Measurements from ENCODE around the gene VHLL.
"Not testable (repeated sequence)": the region's sequence is repeated elsewhere in the genome, so short reads cannot be mapped to it uniquely, and the experiment has no call there.

Gene VHLL

GRCh38 chr1:156298852-156299357 lies at the start of gene VHLL:
TSS of gene VHLL (minus strand) at chr1:156299307. CDS start at chr1:156299189, 118 bp downstream.
- no peak for DNase-seq (ENCODE audit: low read depth in 2 of 2)

DNA sequence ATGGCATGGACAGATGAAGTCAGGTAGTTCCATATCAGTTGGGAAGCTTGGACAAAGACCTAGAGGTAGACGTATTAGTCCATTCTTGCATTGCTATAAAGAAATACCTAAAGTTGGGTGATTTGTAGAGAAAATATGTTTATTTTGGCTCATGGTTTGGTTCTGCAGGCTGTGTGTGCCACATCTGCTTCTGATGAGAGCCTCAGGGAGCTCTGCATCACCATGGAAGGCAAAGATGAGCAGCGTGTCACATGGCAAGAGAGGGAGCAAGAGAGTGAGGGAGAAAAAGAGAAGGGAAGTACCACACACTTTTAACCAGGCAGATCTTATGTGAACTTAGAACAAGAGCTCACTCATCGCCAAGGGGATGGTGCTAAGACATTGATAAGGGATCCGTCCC lies 48.2 kb upstream of the VHLL start:
- peak; percentile 69 to 71 for DNase-seq (ENCODE audit: low read depth in 2 of 2)

- DNase-seq (ENCODE audit: low read depth in 2 of 2): peak; percentile 62 to 65
Observed at GRCh38 chr1:156346636-156347035, 47.5 kb upstream of the VHLL start.

DNA sequence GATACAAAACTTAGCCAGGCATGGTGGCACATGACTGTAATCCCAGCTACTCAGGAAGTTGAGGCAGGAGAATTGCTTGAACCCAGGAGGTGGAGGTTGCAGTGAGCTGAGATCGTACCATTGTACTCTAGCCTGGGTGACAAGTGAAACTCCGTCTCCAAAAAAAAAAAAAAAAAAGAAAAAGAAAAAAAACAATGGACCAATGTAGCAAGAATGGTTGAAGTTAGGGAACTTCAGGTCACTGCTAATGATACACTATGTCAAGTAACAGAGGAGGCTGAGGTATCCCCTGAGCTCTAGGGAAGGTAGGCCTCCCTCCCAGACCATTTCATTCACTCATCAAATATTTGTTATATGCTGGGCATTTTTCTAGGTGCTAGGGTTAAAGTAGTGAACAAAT lies 46.9 kb upstream of the VHLL start:
- DNase-seq (ENCODE audit: low read depth in 2 of 2): not testable (repeated sequence)

DNA sequence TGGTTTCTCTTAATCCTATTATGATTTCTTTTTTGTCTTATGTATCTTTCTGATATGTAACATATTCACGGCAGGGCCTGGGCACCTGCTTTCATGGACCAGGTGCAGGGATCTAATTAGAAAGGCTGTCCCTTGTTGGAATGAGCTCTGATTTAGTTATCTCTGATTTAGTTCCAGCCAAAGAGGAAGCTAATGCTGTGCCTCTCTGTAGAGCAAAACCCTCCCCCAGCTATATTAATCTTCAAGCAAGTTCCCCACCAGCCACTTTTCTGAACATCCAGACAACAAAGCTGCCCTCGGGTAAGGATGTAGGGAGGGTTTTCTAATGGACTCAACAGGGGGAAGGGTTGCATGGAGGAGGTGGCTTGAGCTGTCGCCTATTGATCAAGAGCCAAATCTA lies 45.3 kb upstream of the VHLL start:
- DNase-seq (ENCODE audit: low read depth in 2 of 2): no peak

DNA sequence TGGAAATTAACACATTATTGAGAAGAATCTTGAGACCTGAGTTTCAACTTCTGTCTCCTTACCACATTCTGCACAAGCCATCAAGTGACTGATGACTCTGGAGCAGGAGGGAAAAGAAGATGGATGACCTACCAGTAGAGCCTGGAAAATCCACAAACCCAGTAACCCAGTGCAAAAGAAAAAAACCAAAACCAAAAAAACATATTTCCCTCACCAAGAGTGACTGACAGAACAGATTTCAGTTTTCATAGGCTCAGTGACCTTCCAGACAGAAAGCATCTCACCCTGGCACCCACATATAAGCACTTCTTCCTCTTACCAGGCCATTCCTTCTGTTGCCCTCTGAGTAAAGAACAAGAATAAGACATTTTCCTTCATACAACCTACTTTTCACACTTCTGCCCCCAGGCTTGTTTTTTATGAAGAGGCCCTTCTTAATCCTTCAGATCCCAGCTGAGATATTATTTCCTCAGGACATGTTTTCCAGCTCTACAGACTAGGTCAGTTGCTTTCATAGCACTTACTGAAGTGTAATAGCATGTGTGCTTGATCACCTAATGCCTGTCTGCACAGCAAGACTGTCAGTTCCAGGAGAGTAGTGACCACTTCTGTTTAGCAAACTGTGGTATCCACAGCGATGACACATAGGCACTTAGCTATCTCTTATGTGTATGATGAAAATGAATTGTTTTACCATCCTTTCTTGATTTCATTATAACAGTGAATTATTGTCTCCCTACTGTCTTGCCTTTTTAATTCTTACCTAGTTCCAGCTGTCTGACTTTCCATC lies 43.3 kb upstream of the VHLL start:
- no peak for DNase-seq (ENCODE audit: low read depth in 2 of 2)

DNA sequence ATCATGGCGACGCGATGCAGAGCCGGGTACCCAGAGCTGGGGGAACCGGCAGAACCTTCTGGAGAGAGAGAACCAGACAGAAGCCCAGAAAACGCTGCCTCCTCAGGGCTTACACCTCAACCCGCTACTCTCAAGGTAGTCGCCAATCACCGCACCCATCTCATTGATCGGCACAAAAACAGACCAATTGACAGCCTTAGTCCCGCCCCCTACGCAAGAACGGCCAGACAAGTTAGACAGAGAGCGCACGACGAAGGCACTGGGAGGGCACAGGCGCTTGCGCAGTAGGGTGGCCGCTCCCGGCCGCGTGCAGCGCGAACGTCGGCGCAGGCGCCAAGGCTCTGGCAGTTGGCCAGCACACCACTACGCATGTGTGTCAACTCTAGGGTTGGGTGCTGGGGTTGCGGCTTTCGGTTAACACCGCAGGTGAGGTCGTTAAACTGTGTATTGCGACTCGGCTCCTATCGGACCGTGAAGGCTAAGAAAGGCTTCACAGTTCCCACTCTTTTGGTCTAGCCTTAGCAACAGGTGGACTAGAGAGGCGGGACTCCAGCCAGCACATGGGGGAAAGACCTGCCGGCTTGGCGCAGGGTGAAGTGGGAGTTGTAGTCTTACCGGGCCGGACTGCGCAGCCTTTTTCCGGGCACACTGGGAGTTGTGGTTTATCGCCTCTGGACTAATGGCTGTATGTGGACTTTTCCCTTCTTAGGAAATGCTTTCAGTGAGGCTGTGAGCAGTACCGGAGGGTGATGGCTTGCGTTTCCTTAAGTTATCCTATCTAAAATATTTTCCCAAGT lies 39.3 kb upstream of the VHLL start, which contains the start of the genes CCT3 and TSACC:
Gene CCT3, minus strand, starts transcription at position 113 of the 797 bp plus-strand sequence. Its CDS starts 108 bp downstream, at position 5.
Gene TSACC, plus strand, starts transcription at position 347 of the 797 bp plus-strand sequence. CDS start 1,232 bp downstream, outside the sequence.
- peak; percentile 100 for DNase-seq (ENCODE audit: low read depth in 2 of 2)

DNA sequence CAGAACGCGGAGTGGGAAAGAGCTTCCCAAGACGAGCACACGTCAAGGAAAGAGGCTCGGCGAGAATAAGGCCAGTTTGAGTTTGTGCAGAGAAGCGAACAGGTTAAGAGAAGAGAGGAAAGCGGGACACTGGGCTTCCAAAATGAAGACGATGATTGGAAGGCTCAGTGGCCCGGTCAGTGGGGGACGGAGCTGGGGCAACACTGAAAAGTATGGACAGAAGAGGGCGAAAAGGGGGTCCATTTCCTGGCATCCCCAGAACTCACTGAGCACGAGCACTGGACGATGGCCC lies 38.7 kb upstream of the VHLL start:
- no peak for DNase-seq (ENCODE audit: low read depth in 2 of 2)

GRCh38 chr1:156337052-156337887 lies 38.2 kb upstream of the VHLL start:
- DNase-seq (ENCODE audit: low read depth in 2 of 2): no peak

DNA sequence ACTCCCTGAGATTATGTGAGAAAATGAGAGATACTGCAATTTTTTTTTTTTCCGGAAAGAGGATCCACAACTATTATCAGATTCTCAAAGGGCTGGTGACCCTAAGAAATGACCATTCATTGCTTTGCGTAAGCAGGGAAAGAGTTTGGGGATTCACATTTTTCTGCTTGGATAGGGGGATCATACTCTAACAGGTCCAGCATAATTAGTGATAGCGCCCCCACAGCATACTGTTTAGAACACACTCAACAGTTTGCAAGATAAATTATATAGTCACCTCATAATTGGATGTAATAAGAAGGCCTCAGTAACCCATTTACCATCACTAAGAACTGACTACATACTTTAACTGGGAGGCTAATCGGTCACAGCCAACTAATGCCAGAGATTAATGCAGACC lies 37.1 kb upstream of the VHLL start:
- no peak for DNase-seq (ENCODE audit: low read depth in 2 of 2)

GRCh38 chr1:156323179-156323578 lies 24.1 kb upstream of the VHLL start:
- DNase-seq (ENCODE audit: low read depth in 2 of 2): not testable (repeated sequence)

GRCh38 chr1:156320560-156320959 lies 21.5 kb upstream of the VHLL start:
- DNase-seq (ENCODE audit: low read depth in 2 of 2): no peak

DNA sequence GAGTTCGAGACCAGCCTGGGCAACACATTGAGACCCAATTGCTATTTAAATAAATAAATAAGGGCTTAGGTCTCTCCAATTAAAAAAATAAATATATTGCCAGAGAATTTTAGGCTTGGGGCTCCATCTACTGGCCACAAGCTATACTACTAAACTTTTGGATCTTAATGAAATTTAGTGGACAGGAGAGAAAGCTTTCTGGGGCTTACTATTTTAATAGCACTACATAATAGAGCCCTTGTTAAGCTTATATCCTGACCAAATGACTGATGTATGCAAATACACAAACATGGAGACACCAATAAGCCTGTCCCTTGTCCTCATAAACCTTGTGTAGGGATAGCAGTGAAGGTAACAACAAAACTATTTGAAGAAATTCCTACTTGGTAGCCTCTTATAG lies 20.6 kb upstream of the VHLL start:
- DNase-seq (ENCODE audit: low read depth in 2 of 2): no peak

DNA sequence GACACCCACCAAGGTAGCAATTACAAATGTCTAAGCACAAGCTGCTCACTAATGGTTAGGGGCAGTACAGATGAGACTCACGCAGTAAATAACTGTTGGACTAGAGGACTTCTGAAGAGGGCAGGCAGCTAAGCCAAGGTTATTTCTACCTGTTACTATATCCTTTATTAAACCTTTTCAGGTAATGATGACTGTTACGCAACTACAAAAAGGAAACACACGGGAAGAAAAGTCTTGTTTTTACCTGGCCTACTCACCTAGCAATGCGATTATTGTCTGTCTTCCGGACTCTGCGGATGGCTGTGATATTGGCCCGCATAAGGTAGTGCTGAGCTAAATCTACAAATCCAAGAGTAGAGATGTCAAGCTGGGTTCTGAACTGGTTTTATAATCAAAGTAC lies 17.8 kb upstream of the VHLL start:
- DNase-seq (ENCODE audit: low read depth in 2 of 2): no peak

GRCh38 chr1:156310962-156311361 lies 11.9 kb upstream of the VHLL start:
- no peak for DNase-seq (ENCODE audit: low read depth in 2 of 2)

DNA sequence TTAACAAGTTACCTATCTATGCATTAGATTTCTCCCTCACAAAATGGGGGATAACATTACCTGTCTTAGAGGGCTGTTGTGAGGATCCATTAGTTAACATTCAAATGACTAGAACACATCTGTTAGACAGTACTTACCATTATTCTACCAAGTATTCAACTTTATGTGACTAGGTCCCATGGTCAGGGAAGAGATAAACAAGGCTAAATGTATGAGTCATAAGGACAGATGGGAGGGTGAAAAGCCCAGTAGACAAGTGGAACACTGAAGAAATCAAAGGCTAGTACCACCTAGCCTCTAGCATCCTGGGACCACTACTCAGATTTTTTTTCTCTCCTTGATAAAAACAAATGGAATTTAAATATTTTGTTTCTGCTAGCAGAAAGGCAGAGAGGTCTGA lies 9.0 kb upstream of the VHLL start:
- DNase-seq (ENCODE audit: low read depth in 2 of 2): no peak

GRCh38 chr1:156305215-156305614 lies 6.1 kb upstream of the VHLL start:
- no peak for DNase-seq (ENCODE audit: low read depth in 2 of 2)

GRCh38 chr1:156303241-156303640 lies 4.1 kb upstream of the VHLL start:
- no peak for DNase-seq (ENCODE audit: low read depth in 2 of 2)

- peak; percentile 16 to 20 for DNase-seq (ENCODE audit: low read depth in 2 of 2)
Observed at GRCh38 chr1:156295391-156295947, 3.6 kb downstream of the VHLL start, which contains the start of gene GLMP. TSS of gene GLMP (minus strand) at chr1:156295679. CDS start at chr1:156295645, 34 bp downstream.

DNA sequence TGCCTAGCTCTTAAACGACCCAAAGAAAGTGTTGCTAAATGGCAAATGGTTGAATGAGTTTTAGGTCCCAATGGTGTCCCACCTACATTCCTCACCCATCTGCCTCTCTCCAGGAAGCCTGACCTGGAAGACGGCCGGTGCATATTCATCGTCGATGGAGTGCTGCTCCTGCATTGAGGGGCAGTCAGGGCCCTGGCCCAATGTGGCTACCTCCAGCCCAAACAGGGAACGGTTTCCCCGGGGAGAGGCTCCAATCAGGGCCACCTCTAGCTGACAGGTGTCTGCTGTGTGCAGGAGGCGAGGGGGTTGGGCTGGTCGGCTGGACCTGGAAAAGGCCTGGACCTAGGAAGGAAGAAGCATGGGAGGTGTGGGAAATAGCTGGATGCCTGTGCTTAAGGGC lies 5.2 kb downstream of the VHLL start:
- no peak for DNase-seq (ENCODE audit: low read depth in 2 of 2)

- DNase-seq (ENCODE audit: low read depth in 2 of 2): no peak
Observed at GRCh38 chr1:156293098-156293434, 6.0 kb downstream of the VHLL start.

All from fibroblast of skin of left biceps (primary cell).